A673 (cell line): ENCODE measurements around the gene FAM163B.

Experiments
- EZH2 ChIP-seq: fragments of 200-600 bp; sonication (generic); IDR thresholded peaks from 2 replicates; pipeline ENCODE4 v1.6.1; 2017; ENCODE audit warnings: borderline replicate concordance, low read depth, mild to moderate bottlenecking, mixed read lengths, antibody characterized with exemption, low read length; ENCODE audit not compliant: poor library complexity, severe bottlenecking
- TF ChIP-seq, protein P1 (sequence below): fragments of 300-800, 200-600 bp; sonication (generic); conservative IDR thresholded peaks from 2 replicates; pipeline ENCODE4 v1.5.1; 2017; ENCODE audit warnings: low read depth, mild to moderate bottlenecking, antibody characterized with exemption, low read length, moderate library complexity, mixed read lengths

DNA sequence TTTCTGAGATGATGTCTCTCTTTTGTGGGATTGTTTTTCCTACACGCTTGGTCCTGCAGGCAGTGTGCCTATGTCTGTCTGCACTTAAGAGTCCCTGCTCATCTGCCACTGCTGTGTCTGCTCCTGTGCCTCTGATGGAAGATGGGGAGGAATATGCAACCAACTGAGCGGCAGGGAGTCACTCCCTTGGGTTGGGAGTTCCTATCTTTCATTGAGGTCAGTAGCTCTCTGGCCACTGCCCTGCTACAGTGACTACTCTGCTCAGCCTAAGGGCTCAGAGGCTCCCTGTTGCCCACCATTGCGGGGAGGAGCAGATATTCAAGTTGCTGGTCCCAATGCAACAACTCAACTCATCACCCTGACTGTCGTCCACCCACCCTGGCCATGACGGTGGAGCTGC, 13.4 kb upstream of the FAM163B start:
- TF ChIP-seq, protein P1, sequence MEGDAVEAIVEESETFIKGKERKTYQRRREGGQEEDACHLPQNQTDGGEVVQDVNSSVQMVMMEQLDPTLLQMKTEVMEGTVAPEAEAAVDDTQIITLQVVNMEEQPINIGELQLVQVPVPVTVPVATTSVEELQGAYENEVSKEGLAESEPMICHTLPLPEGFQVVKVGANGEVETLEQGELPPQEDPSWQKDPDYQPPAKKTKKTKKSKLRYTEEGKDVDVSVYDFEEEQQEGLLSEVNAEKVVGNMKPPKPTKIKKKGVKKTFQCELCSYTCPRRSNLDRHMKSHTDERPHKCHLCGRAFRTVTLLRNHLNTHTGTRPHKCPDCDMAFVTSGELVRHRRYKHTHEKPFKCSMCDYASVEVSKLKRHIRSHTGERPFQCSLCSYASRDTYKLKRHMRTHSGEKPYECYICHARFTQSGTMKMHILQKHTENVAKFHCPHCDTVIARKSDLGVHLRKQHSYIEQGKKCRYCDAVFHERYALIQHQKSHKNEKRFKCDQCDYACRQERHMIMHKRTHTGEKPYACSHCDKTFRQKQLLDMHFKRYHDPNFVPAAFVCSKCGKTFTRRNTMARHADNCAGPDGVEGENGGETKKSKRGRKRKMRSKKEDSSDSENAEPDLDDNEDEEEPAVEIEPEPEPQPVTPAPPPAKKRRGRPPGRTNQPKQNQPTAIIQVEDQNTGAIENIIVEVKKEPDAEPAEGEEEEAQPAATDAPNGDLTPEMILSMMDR: no peak
- TF ChIP-seq EZH2: no peak
